ENCODE results near the gene CARNS1. TPM values are rescaled to one million over a fixed set of nuclear protein-coding genes. Genes with fewer than 3 reads are reported as not detected.

CARNS1 gene
- total RNA-seq, 1 experiment from 2014 or later = 0.07 TPM

DNA sequence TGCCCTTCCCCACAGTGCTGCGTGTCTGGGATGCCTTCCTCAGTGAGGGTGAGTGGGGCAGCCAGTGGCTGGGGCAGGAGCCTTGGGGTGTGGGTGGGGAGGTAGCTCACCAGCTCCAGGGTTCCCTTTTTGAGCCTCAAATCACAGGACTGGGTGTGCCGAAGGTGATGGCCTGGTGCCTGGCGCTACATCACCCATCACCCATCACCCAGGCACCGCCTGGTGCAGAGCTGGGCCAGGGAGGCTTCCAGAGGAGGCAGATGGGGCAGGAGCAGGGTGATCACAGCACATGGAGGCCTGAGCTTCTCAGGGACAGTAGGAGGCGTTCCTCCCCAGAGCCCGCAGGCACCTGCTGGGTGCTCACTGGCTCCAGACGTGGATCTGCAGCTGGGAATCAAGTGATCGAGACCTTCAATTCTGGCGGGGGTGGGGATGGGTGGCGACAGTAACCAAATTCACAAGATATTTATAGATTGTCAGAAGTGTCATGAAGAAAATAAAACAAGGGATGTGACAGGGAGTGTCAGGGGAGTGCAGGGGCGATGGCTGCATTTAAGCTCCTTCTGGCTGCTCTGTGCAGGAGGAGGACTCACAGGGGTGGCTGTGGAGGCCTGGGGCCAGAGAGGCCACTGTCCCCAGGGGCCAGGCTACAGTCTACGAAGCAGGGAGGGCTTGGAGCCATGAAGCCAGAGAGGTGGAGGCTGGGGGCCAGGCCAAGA, 8.3 kb upstream of the CARNS1 start:
- BruUV-seq (replicated peaks) = no TSS peak
- Mint-ChIP-seq H3K27ac (ENCODE audit: low read depth, unreplicated experiment) (no peak overlapping the region), H3K27me3 (ENCODE audit: insufficient read depth, unreplicated experiment) (no peaks in the 10 kb centered on the region), H3K4me3 (ENCODE audit: unreplicated experiment) (no peak overlapping the region), H3K36me3 (ENCODE audit: insufficient read depth, unreplicated experiment) (peaks cover 14% of the 10 kb centered on the region), H3K4me1 (ENCODE audit: insufficient read depth, unreplicated experiment) (peaks cover 4% of the 10 kb centered on the region), H3K9me3 (ENCODE audit: unreplicated experiment) (no peaks in the 10 kb centered on the region)
- DNase-seq (ENCODE audit: unreplicated experiment) = no peak
- TF ChIP-seq, protein P1, sequence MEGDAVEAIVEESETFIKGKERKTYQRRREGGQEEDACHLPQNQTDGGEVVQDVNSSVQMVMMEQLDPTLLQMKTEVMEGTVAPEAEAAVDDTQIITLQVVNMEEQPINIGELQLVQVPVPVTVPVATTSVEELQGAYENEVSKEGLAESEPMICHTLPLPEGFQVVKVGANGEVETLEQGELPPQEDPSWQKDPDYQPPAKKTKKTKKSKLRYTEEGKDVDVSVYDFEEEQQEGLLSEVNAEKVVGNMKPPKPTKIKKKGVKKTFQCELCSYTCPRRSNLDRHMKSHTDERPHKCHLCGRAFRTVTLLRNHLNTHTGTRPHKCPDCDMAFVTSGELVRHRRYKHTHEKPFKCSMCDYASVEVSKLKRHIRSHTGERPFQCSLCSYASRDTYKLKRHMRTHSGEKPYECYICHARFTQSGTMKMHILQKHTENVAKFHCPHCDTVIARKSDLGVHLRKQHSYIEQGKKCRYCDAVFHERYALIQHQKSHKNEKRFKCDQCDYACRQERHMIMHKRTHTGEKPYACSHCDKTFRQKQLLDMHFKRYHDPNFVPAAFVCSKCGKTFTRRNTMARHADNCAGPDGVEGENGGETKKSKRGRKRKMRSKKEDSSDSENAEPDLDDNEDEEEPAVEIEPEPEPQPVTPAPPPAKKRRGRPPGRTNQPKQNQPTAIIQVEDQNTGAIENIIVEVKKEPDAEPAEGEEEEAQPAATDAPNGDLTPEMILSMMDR (IDR thresholded peaks at IDR 0.05; ENCODE audit: unreplicated experiment) = no peak
- intact Hi-C loops (cut with micrococcal nuclease) = no loop called here
- ChIA-PET POLR2A (interaction anchor here (0.7 to 2.2 kb wide), 2 partner anchors 13 to 186 kb away, joined by 3 to 6 read pairs; no protein-coding TSS in a partner anchor), CTCF (interaction anchor here (0.6 kb wide), 1 partner anchor 50 kb away, joined by 3 read pairs; no protein-coding TSS in a partner anchor)

DNA sequence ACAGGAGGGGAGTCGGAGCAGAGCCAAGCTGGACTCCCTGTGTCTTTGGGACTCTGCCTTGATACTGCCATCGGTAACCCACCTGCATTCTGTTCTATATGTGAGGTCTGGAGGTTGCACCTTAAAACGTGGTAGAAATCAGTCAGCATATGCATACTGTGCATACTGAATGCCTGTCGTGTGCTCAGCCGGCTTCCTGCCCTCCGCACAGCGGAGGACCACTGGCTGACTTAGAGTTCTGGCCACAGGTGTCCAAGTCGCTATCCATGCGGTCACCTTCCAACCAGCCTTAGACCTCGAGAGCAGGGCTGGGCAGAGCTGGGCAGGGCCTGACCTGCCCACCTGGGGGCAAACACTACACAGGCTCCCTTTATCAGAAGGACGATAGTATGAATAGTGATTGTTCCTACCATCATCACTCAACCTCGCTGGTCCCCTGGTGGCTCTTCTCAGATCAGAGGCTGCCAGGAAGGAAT, 7.8 kb upstream of the CARNS1 start:
- no TSS peak for BruUV-seq (replicated peaks)
- POLR2A ChIA-PET = interaction anchor here (2.2 kb wide), 1 partner anchor 12 kb away, joined by 6 read pairs; no protein-coding TSS in a partner anchor

DNA sequence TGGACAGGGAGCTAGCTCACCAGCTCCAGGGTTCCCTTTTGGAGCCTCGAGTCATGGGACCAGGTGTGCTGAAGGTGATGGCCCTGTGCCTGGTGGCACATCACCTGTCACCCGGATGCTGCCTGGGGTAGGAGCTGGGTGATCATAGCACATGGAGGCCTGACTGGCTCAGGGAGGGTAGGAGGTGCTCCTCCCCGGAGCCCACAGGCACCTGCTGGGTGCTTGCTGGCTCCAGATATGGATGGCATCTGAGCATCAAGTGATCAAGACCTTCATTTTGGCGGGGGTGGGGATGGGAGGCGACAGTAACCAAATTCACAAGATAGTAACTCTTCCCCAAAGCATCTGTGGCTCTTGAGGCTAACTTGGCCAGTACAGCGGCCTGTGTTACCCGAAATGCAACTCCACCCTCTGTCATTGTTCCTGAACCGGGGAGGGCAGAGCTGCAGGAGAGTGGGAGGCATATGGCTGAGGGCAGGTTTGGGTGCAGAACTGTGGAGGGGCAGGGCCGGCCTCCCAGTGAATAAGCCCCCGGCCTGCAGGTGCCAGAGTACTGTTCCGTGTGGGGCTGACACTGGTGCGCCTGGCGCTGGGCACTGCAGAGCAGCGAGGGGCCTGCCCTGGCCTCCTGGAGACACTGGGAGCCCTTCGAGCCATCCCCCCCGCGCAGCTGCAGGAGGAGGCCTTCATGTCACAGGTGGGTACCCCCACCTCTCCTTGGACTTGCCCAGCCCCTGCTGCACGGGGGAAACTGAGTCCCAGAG, 6.9 kb upstream of the CARNS1 start:
- CTCF ChIA-PET = no interaction called here

More for the DNA sequence above, 7.8 kb upstream of the CARNS1 start:
- TF ChIP-seq, protein P1 (IDR thresholded peaks at IDR 0.05; ENCODE audit: unreplicated experiment) = no peak
- Mint-ChIP-seq H3K4me3 (ENCODE audit: unreplicated experiment) (no peak overlapping the region), H3K36me3 (ENCODE audit: insufficient read depth, unreplicated experiment) (peaks cover 18% of the 10 kb centered on the region), H3K27ac (ENCODE audit: low read depth, unreplicated experiment) (no peak overlapping the region), H3K4me1 (ENCODE audit: insufficient read depth, unreplicated experiment) (peaks cover 4% of the 10 kb centered on the region), H3K27me3 (ENCODE audit: insufficient read depth, unreplicated experiment) (no peaks in the 10 kb centered on the region), H3K9me3 (ENCODE audit: unreplicated experiment) (no peaks in the 10 kb centered on the region)
- DNase-seq (ENCODE audit: unreplicated experiment) = no peak
- CTCF ChIA-PET = interaction anchor here (0.6 kb wide), 1 partner anchor 51 kb away, joined by 3 read pairs; no protein-coding TSS in a partner anchor
- intact Hi-C loops (cut with micrococcal nuclease) = no loop called here

More for the DNA sequence above, 6.9 kb upstream of the CARNS1 start:
- POLR2A ChIA-PET = interaction anchor here (2.2 kb wide), 1 partner anchor 12 kb away, joined by 6 read pairs; no protein-coding TSS in a partner anchor
- no peak overlapping the region for H3K4me3 Mint-ChIP-seq (ENCODE audit: unreplicated experiment)
- DNase-seq (ENCODE audit: unreplicated experiment) = no peak
- intact Hi-C loops (cut with micrococcal nuclease) = no loop called here
- BruUV-seq (replicated peaks) = no TSS peak
- no peaks in the 10 kb centered on the region for H3K27me3 Mint-ChIP-seq (ENCODE audit: insufficient read depth, unreplicated experiment)
- TF ChIP-seq, protein P1 (IDR thresholded peaks at IDR 0.05; ENCODE audit: unreplicated experiment) = no peak
- H3K9me3 Mint-ChIP-seq (ENCODE audit: unreplicated experiment) = no peaks in the 10 kb centered on the region
- H3K4me1 Mint-ChIP-seq (ENCODE audit: insufficient read depth, unreplicated experiment) = peaks cover 4% of the 10 kb centered on the region
- peaks cover 19% of the 10 kb centered on the region for H3K36me3 Mint-ChIP-seq (ENCODE audit: insufficient read depth, unreplicated experiment)
- no peak overlapping the region for H3K27ac Mint-ChIP-seq (ENCODE audit: low read depth, unreplicated experiment)

All from MCF 10A (cell line).